SK-N-MC (cell line): ENCODE data around the gene DUSP15.

Experiments used
- DNase-seq: peaks from one replicate; pipeline ENCODE4 v3.0.0-alpha.2; 2011; ENCODE audit warnings: low read depth, low spot score
- H3K27ac ChIP-seq: fragments of 200-600 bp; sonication (generic); 2 replicates; pipeline ENCODE4 v1.5.1; 2016; ENCODE audit warnings: mixed run types
- H3K36me3 ChIP-seq: fragments of 200-600 bp; sonication (generic); 2 replicates; pipeline ENCODE4 v1.6.1; 2017; ENCODE audit warnings: antibody characterized with exemption, low read length, mixed read lengths; ENCODE audit not compliant: insufficient read depth
- H3K4me3 ChIP-seq: fragments of 200-600 bp; sonication (generic); 2 replicates; pipeline ENCODE4 v1.5.1; 2016
- H3K9ac ChIP-seq: fragments of 200-600 bp; sonication (generic); 2 replicates; pipeline ENCODE4 v1.8.0; 2017; ENCODE audit warnings: mixed run types, mixed read lengths; ENCODE audit not compliant: insufficient read length
- H3K9me3 ChIP-seq: fragments of 200-600 bp; sonication (generic); 2 replicates; pipeline ENCODE4 v1.6.1; 2017; ENCODE audit warnings: low read depth, mild to moderate bottlenecking, antibody characterized with exemption, low read length, moderate library complexity, mixed read lengths
- EZH2 ChIP-seq: fragments of 200-600 bp; sonication (generic); IDR thresholded peaks from one replicate; pipeline ENCODE4 v1.6.1; 2017; ENCODE audit warnings: antibody characterized with exemption
- FOXP2 ChIP-seq: optimal IDR thresholded peaks from 2 replicates; pipeline ENCODE3; 2011; ENCODE audit warnings: mild to moderate bottlenecking, moderate library complexity; ENCODE audit not compliant: insufficient read depth; ENCODE audit errors: extremely low read length, control extremely low read depth
- POLR2AphosphoS5 ChIP-seq: IDR thresholded peaks from 2 replicates; pipeline ENCODE4 v1.6.1; 2012; ENCODE audit warnings: mild to moderate bottlenecking, low read depth, low read length, borderline replicate concordance

Gene DUSP15

GRCh38 chr20:31837896-31838397 lies 32.4 kb downstream of the DUSP15 start:
- no peak overlapping the region for H3K4me3 ChIP-seq
- no peak for DNase-seq
- H3K9me3 ChIP-seq: no peaks in the 10 kb centered on the region
- no peak for TF ChIP-seq POLR2AphosphoS5
- TF ChIP-seq EZH2: no peak
- TF ChIP-seq FOXP2: no peak
- H3K27ac ChIP-seq: no peak overlapping the region
- no peaks in the 10 kb centered on the region for H3K36me3 ChIP-seq
- no peak overlapping the region for H3K9ac ChIP-seq

DNA sequence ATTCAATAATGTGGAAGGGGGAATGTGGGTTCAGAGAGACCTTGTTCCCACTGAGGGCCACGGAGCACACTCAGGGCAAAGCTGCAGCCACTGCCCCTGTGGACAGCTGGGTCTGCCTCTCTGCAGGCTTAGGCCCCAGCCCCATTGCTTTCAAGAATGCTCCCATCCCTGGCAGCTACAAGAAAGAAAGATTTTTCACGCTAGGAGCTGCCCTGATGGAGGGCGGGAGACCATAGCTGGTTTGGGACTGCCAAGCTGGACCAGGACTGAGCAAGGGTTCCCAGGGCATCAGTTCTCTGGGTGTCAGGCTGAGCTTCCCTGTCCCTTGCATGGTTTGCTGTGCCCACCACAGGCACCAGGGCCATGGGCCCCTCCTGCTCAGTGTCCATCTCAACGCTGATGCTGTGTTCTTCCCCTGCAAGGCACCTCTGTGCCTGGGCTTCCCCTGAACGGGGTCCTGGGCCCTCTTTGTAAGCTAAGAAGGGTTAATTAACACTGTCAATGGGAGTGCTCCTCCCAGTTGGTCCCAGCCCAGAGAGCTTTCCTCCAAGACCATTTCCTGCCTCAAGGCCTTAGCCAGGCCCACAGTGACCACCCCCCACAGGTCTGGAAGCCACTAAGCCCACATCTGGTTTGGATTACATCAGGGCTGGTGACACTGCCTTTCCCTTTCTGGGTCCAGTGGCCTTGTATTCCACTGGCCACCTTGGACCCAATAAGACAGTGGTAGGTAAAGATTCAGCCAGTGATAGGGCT lies 33.3 kb downstream of the DUSP15 start:
- H3K36me3 ChIP-seq: no peaks in the 10 kb centered on the region

DNA sequence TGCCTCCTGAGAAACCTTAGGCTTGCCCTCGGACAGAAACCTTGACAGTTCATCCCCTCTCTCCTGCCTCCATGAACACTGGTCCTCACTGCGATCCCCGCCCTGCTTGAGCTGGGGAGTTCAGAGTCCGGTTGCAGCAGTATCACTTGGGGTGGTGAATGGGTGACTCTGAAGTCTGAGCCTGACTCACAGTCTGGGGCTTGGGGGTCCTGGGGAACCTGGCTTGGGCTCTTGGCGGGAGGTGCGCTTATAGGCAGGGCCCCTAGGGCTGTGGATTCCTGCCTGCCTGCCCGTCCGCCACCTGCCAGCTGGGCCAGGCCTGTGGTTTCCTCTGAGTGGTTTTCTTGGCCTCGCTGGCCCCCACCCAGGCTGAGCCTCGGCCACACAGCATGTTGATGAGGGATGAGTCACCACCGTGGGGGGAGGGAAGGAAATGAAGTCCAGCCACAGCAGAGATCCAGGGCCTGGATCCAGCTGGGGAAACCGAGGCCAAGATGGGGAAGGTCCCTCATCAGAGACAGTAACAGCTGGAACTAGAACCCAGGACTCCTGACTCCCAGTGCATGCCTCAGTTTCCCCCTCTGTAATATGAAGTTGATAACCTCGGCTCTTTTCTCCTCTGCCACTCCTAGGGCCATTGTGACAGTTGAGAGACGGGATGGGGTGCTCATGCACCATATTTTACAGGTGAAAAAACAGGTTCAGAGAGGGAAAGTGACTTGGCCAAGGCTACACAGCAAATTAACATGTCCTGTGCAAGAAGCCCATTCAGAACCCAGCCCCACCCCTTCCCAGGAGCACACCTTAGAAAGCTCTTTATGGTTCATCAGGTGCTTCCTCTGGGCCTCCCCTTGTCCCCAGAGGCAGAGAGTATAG lies 34.1 kb downstream of the DUSP15 start:
- Histone ChIP-seq H3K4me3 (no peak overlapping the region), H3K27ac (no peak overlapping the region), H3K36me3 (no peaks in the 10 kb centered on the region), H3K9me3 (no peaks in the 10 kb centered on the region), H3K9ac (no peak overlapping the region)
- DNase-seq: no peak
- TF ChIP-seq POLR2AphosphoS5 (no peak), FOXP2 (no peak), EZH2 (no peak)

More for the DNA sequence above, 33.3 kb downstream of the DUSP15 start:
- TF ChIP-seq POLR2AphosphoS5: no peak
- no peak for TF ChIP-seq EZH2
- no peak for TF ChIP-seq FOXP2
- no peak overlapping the region for H3K9ac ChIP-seq
- H3K9me3 ChIP-seq: no peaks in the 10 kb centered on the region
- DNase-seq: no peak
- H3K27ac ChIP-seq: no peak overlapping the region
- H3K4me3 ChIP-seq: no peak overlapping the region

DNA sequence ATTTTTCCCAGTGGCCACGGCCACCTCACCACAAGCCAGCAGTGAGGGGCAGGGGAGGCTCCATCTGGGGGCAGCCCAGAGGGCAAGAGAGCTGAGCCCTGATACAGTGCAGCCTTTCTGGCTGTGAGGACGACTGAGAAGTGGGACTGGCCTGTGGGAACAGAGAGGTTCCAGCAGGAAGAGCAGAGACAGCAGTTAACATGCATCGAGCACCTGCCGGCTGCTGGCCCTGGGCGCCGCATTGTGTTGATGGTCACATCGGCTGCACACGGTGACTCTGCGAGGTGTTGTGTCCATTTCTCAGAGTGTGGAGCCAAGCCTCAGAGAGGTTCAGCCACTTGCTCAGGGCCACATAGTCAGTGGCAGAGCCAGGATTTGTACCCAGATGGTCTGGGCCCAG lies 34.8 kb downstream of the DUSP15 start:
- H3K4me3 ChIP-seq: no peak overlapping the region
- H3K36me3 ChIP-seq: no peaks in the 10 kb centered on the region
- no peak overlapping the region for H3K27ac ChIP-seq
- H3K9ac ChIP-seq: no peak overlapping the region
- TF ChIP-seq EZH2 (no peak), POLR2AphosphoS5 (no peak), FOXP2 (no peak)
- no peaks in the 10 kb centered on the region for H3K9me3 ChIP-seq
- no peak for DNase-seq

DNA sequence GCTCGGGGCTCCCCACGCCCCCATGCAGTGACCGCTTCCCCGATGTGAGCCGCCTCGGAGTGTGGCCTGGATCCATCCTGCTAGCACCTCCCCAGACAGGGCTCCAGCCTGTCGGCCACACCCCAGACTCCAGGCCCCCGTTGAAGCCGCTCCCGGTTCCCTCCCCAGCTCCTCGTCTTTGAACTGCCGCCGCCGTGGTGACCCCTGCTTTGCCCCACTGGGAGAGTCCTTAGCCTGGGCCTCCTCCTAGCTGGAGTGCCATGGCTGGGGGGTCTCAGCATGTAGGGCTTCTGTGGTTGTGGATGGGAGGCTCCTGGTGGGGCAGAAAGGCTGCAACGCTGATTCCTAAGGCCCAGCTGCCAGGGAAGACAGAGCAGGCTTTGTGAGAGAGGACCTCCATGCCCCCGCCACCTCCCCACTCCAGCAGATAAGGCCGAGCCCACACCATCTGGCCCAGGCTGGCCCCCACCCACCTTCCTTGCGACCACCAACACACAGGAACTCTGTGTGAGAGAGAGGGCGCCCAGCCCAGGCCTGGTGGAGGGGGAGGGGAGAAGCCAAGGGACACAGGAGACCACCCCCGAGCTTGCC lies 36.3 kb downstream of the DUSP15 start:
- H3K36me3 ChIP-seq: no peaks in the 10 kb centered on the region
- no peak overlapping the region for H3K9ac ChIP-seq
- H3K4me3 ChIP-seq: no peak overlapping the region
- TF ChIP-seq FOXP2 (no peak), POLR2AphosphoS5 (no peak), EZH2 (no peak)
- no peak overlapping the region for H3K27ac ChIP-seq
- no peak for DNase-seq
- no peaks in the 10 kb centered on the region for H3K9me3 ChIP-seq

DNA sequence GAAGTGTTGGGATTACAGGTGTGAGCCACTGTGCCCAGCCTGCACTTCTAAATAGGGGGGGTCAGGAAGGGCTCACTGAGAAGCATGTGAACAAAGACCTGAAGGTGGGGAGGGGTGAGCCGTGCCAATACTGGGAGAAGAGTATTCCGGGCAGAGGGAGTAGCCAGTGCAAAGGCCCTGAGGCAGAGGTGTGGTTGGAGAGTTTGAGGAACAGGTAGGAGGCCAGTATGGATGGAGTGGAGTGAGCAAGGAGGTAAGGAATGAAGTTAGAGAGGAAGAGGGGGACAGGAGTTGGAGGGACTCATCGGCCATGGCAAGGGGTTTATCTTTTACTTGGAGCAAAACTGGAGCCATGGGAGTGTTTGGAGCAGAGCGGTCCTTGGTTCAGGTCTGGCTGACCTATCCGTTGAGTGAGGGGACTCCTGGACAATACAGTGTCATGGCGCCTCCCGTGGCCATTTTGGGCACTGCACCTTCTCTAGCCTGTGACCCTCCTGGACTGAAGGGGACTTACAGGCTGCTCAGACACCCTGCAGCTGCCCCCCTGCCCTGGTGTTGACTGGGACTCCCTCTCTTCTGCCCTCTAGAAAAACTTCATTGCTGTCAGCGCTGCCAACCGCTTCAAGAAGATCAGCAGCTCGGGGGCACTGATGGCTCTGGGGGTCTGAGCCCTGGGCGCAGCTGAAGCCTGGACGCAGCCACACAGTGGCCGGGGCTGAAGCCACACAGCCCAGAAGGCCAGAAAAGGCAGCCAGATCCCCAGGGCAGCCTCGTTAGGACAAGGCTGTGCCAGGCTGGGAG lies 37.0 kb downstream of the DUSP15 start:
- H3K9me3 ChIP-seq: no peaks in the 10 kb centered on the region
- no peak overlapping the region for H3K9ac ChIP-seq
- no peak overlapping the region for H3K27ac ChIP-seq
- TF ChIP-seq FOXP2 (no peak), POLR2AphosphoS5 (no peak), EZH2 (no peak)
- DNase-seq: no peak
- H3K4me3 ChIP-seq: no peak overlapping the region
- no peaks in the 10 kb centered on the region for H3K36me3 ChIP-seq

DNA sequence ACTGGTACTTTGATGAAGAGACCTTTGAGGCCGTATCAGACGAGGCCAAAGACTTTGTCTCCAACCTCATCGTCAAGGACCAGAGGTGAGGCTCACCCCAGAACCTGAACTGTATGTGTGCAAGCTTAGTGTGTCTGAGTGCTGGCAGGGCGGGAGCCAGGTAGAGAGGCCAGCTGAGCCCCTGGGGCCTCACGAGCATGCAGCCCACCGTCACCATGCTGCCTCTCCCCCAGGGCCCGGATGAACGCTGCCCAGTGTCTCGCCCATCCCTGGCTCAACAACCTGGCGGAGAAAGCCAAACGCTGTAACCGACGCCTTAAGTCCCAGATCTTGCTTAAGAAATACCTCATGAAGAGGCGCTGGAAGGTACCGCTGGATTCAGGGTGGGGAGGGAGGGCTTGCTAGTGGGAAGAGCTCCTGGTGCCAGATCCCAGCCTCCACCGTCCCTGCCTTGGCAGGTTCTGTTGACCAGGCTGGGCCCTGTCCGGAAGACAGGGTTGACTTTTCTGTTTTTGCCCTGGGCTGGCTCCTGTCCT lies 38.5 kb downstream of the DUSP15 start:
- no peaks in the 10 kb centered on the region for H3K9me3 ChIP-seq
- no peak overlapping the region for H3K4me3 ChIP-seq
- no peak for TF ChIP-seq FOXP2
- no peak for TF ChIP-seq EZH2
- TF ChIP-seq POLR2AphosphoS5: no peak
- no peak overlapping the region for H3K27ac ChIP-seq
- no peaks in the 10 kb centered on the region for H3K36me3 ChIP-seq
- H3K9ac ChIP-seq: no peak overlapping the region
- no peak for DNase-seq

GRCh38 chr20:31831211-31831610 lies 39.1 kb downstream of the DUSP15 start:
- TF ChIP-seq POLR2AphosphoS5 (no peak), EZH2 (no peak), FOXP2 (no peak)
- Histone ChIP-seq H3K27ac (no peak overlapping the region), H3K4me3 (no peak overlapping the region), H3K36me3 (no peaks in the 10 kb centered on the region), H3K9me3 (no peaks in the 10 kb centered on the region), H3K9ac (no peak overlapping the region)
- no peak for DNase-seq
